ENCODE measurements around the gene PPP1R13L. TPM values are rescaled to one million over a fixed set of nuclear protein-coding genes. Genes with fewer than 3 reads are reported as not detected.

PPP1R13L gene
- total RNA-seq, 4 donors from 2014 or later: 4.1 to 16.8 (median 9.5) TPM

- Histone ChIP-seq H3K4me1 (no peaks in the 10 kb centered on the region), H3K27ac (replicated peaks in 1 of 4) (no peak overlapping the region), H3K9me3 (no peaks in the 10 kb centered on the region), H3K27me3 (no peaks in the 10 kb centered on the region), H3K36me3 (peaks cover 1 to 89% (median 62%) of the 10 kb centered on the region in 4 donors), H3K4me3 (no peak overlapping the region)
- WGBS: 94% methylated on average over 16 of the region's 20 CpGs
- intact Hi-C loops (cut with DNase I): no loop called here
- no peak for TF ChIP-seq POLR2AphosphoS5 (IDR thresholded peaks at IDR 0.05)
- no peak for TF ChIP-seq CTCF (IDR thresholded peaks at IDR 0.05)
- TF ChIP-seq EP300 (IDR thresholded peaks at IDR 0.05): no peak
- no peak for TF ChIP-seq POLR2A (IDR thresholded peaks at IDR 0.05; ENCODE audit: low read depth)
- DNase-seq (ENCODE audit: extremely low spot score): no peak
These were observed 48.0 kb downstream of the PPP1R13L start for GRCh38 chr19:45356760-45357444.

DNA sequence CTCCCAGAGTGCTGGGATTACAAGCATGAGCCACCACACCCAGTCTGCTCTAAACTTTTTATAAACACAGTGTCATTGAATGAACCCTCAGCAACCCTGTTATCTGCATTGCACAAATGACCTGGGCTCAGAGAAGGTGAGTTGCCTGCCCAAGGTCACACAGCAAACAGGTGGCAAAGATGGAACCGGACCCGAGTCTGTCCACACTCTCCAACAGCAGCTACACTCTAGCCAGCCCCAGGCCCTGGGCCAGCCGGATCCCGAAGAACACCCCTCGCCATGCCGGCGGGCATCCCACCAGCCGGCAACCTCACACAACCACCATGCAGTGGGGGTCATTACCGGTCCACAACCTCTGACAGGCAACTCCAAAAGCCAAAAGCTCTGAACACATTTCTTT lies 49.0 kb downstream of the PPP1R13L start:
- peaks cover 6 to 89% (median 62%) of the 10 kb centered on the region in 4 donors for H3K36me3 ChIP-seq
- no peaks in the 10 kb centered on the region for H3K27me3 ChIP-seq
- no peak for TF ChIP-seq EP300 (IDR thresholded peaks at IDR 0.05)
- TF ChIP-seq CTCF (IDR thresholded peaks at IDR 0.05): no peak
- TF ChIP-seq POLR2AphosphoS5 (IDR thresholded peaks at IDR 0.05): no peak
- TF ChIP-seq POLR2A (IDR thresholded peaks at IDR 0.05; ENCODE audit: low read depth): no peak
- no peak overlapping the region for H3K27ac ChIP-seq (replicated peaks in 1 of 4)
- no peak for DNase-seq (ENCODE audit: extremely low spot score)
- H3K4me3 ChIP-seq: no peak overlapping the region
- 90% methylated on average over 2 of the region's 9 CpGs for WGBS
- H3K4me1 ChIP-seq: no peaks in the 10 kb centered on the region
- no peaks in the 10 kb centered on the region for H3K9me3 ChIP-seq
- intact Hi-C loops (cut with DNase I): no loop called here

DNA sequence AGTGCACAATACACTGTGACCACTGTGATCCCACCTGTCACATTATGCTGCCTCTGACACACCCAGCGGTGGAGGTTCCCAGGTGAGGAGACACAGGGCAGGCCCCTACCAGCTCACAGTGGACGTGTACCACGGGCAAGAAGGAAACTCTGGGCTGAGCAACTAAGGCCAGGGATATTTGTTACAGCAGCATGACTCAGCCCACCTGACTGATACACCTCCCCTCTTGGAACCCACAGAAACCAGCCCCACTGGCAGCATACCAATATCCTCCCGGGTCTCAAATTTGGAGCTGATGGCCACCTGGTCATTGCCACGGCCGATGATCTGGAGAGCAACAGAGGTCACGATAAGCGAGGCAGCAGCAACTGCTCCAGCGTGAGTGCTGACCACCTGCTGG lies 49.5 kb downstream of the PPP1R13L start:
- no peak for TF ChIP-seq EP300 (IDR thresholded peaks at IDR 0.05)
- TF ChIP-seq CTCF (IDR thresholded peaks at IDR 0.05): no peak
- TF ChIP-seq POLR2AphosphoS5 (IDR thresholded peaks at IDR 0.05): no peak
- no peak for TF ChIP-seq POLR2A (IDR thresholded peaks at IDR 0.05; ENCODE audit: low read depth)
- no peak for DNase-seq (ENCODE audit: extremely low spot score)
- intact Hi-C loops (cut with DNase I): no loop called here
- 99% methylated on average over 7 of the region's 9 CpGs for WGBS
- Histone ChIP-seq H3K36me3 (peaks cover 6 to 89% (median 64%) of the 10 kb centered on the region in 4 donors), H3K9me3 (no peaks in the 10 kb centered on the region), H3K27me3 (no peaks in the 10 kb centered on the region), H3K4me3 (no peak overlapping the region), H3K27ac (replicated peaks in 1 of 4) (no peak overlapping the region), H3K4me1 (no peaks in the 10 kb centered on the region)

DNA sequence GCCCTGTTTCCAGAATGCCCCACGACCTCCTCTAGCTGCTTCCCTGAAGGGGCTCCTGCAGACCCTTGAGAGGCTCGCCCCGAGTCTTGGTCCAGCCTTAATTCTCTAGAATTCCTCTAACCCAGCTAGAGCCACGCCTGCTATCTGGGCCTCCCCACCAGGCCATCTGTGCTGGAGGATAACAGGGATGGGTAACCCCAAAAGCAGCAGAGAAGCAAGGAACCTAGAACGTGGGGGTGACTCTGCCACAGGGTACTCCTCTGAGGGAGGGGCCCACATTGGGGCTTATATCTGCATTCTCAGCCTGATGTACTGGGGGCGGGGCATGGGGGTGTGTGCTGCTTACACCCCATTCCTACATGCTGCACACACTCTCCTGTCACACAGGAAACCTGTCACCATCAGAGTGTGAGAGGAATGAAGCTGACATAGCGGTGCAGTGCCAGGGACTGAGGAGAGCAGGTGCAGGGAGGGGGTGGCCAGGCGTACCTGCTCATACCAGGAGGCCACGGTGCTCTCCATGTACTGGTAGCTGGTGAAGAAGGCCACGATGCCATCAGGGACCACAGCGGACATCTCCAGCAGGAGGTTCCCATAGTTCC lies 50.5 kb downstream of the PPP1R13L start:
- H3K4me1 ChIP-seq: no peaks in the 10 kb centered on the region
- DNase-seq (ENCODE audit: extremely low spot score): no peak
- H3K36me3 ChIP-seq: peaks cover 6 to 85% (median 61%) of the 10 kb centered on the region in 4 donors

More for the DNA sequence above, 50.5 kb downstream of the PPP1R13L start:
- Histone ChIP-seq H3K9me3 (no peaks in the 10 kb centered on the region), H3K27me3 (no peaks in the 10 kb centered on the region), H3K4me3 (no peak overlapping the region), H3K27ac (replicated peaks in 1 of 4) (no peak overlapping the region)
- TF ChIP-seq EP300 (IDR thresholded peaks at IDR 0.05) (no peak), CTCF (IDR thresholded peaks at IDR 0.05) (no peak), POLR2A (IDR thresholded peaks at IDR 0.05; ENCODE audit: low read depth) (no peak), POLR2AphosphoS5 (IDR thresholded peaks at IDR 0.05) (no peak)
- WGBS: 97% methylated on average over 7 of the region's 11 CpGs
- intact Hi-C loops (cut with DNase I): no loop called here

Measured in esophagus muscularis mucosa (tissue), 4 donors.